Measurements from ENCODE around the gene CNTN5.

- TF ChIP-seq CTCF (IDR thresholded peaks at IDR 0.05) (no peak), POLR2A (IDR thresholded peaks at IDR 0.05) (no peak)
These were observed 485.1 kb downstream of the CNTN5 start for GRCh38 chr11:99505831-99506230.
